HCT116 (cell line): ENCODE results near the gene ZNF697. TPM values are rescaled to one million over a fixed set of nuclear protein-coding genes. Genes with fewer than 3 reads are reported as not detected.
"Not testable (repeated sequence)": the region's sequence is repeated elsewhere in the genome, so short reads cannot be mapped to it uniquely, and the experiment has no call there.

Source experiments
- ATAC-seq: fragments of 200-7000 bp; cut with Tn5 transposase; 2 replicates; pipeline ENCODE4 v1.9.1; 2020; ENCODE audit warnings: mild to moderate bottlenecking, moderate library complexity
- BruUV-seq: library from RNA; stranded (reverse); fragments of 400-500 nt; replicated peaks from 2 replicates; lab custom pipeline; 2021; lab: Mats Ljungman, UMichigan
- CTCF ChIA-PET: fragments of 300-600 bp; sonication (Branson Sonifier 250); formaldehyde crosslinking; loops from one replicate; lab custom pipeline; 2021; ENCODE audit warnings: antibody characterized with exemption; lab: Charles Lee
- POLR2A ChIA-PET: fragments of 300-600, 350-600 bp; sonication (Branson Sonifier 250); formaldehyde crosslinking; loops from one replicate; lab custom pipeline; 2021; ENCODE audit warnings: antibody characterized with exemption; lab: Charles Lee
- RAD21 ChIA-PET, 2 experiments: fragments of 300-600 bp; sonication (Branson Sonifier 250); formaldehyde crosslinking; loops; one replicate each; lab custom pipeline; 2023; ENCODE audit warnings: low total read pairs in 2 of 2; ENCODE audit not compliant: uncharacterized antibody in 2 of 2, unreplicated experiment in 2 of 2, low non-redundant PET in 1 of 2; lab: Charles Lee
- DNase-seq: peaks from one replicate; pipeline ENCODE4 v3.0.0-alpha.2; 2010; ENCODE audit warnings: low read depth, low spot score
- H2AFZ ChIP-seq: fragments of 200-600 bp; shearing (Covaris generic), sonication (generic); 2 replicates; pipeline ENCODE4 v1.6.1; 2017; ENCODE audit warnings: low read depth, mixed run types, mixed read lengths, antibody characterized with exemption, low read length; ENCODE audit not compliant: poor library complexity, severe bottlenecking
- H3K27ac ChIP-seq: 2 replicates; pipeline ENCODE4 v1.5.1; 2012; ENCODE audit warnings: low read depth, low read length
- H3K27me3 ChIP-seq: fragments of 200-600 bp; sonication (generic); 2 replicates; pipeline ENCODE4 v1.6.1; 2016; ENCODE audit warnings: mixed run types, low read length, mixed read lengths; ENCODE audit not compliant: insufficient read depth
- H3K36me3 ChIP-seq, 2 experiments: fragments of 200-500 bp in 1 of 2; fragments of 200-600 bp in 1 of 2; sonication (Bioruptor generic) in 1 of 2; sonication (generic) in 1 of 2; 2 replicates each; pipeline versions ENCODE4 v1.5.1 to v1.6.1; 2014 to 2016; ENCODE audit warnings: low read length in 2 of 2, inconsistent platforms in 1 of 2, mixed read lengths in 1 of 2, mixed run types in 1 of 2; ENCODE audit not compliant: insufficient read depth in 2 of 2, control insufficient read depth in 1 of 2
- H3K4me1 ChIP-seq, 2 experiments: fragments of 200-600 bp in 1 of 2; sonication (generic) in 1 of 2; 2 replicates each; pipeline versions ENCODE4 v1.5.1 to v1.6.1; 2012 to 2017; ENCODE audit warnings: low read length in 2 of 2, inconsistent platforms in 1 of 2, mild to moderate bottlenecking in 1 of 2, mixed read lengths in 1 of 2, mixed run types in 1 of 2, moderate library complexity in 1 of 2; ENCODE audit not compliant: insufficient read depth in 2 of 2, control insufficient read depth in 1 of 2
- H3K4me2 ChIP-seq: fragments of 200-600 bp; sonication (generic); 2 replicates; pipeline ENCODE4 v1.6.1; 2017; ENCODE audit warnings: mixed run types, low read length, mixed read lengths
- H3K4me3 ChIP-seq, 2 experiments: fragments of 200-600 bp in 1 of 2; sonication (generic) in 1 of 2; replicated peaks in 1 of 2; 2 replicates each; pipeline ENCODE4 v1.5.1; 2011 to 2016; ENCODE audit warnings: low read length in 2 of 2, control low read depth in 1 of 2, low read depth in 1 of 2, mild to moderate bottlenecking in 1 of 2, mixed read lengths in 1 of 2, mixed run types in 1 of 2
- H3K79me2 ChIP-seq: fragments of 200-600 bp; sonication (generic); 2 replicates; pipeline ENCODE4 v1.6.1; 2017; ENCODE audit warnings: mild to moderate bottlenecking, mixed run types, low read length, moderate library complexity, mixed read lengths; ENCODE audit not compliant: insufficient read depth
- H3K9ac ChIP-seq: fragments of 200-600 bp; sonication (generic); 2 replicates; pipeline ENCODE4 v1.6.1; 2016; ENCODE audit warnings: low read length, mixed read lengths
- H3K9me2 ChIP-seq: fragments of 200-600 bp; sonication (generic), shearing (Covaris generic); 2 replicates; pipeline ENCODE4 v1.6.1; 2017; ENCODE audit warnings: mixed run types, mild to moderate bottlenecking, moderate library complexity; ENCODE audit not compliant: insufficient read depth
- H3K9me3 ChIP-seq, 2 experiments: fragments of 200-500 bp in 1 of 2; fragments of 200-600 bp in 1 of 2; sonication (Bioruptor generic) in 1 of 2; sonication (generic) in 1 of 2; 2 replicates each; pipeline ENCODE4 v1.6.1; 2014 to 2017; ENCODE audit warnings: low read length in 2 of 2, mixed read lengths in 2 of 2, inconsistent platforms in 1 of 2, low read depth in 1 of 2, mild to moderate bottlenecking in 1 of 2, mixed run types in 1 of 2, moderate library complexity in 1 of 2; ENCODE audit not compliant: control insufficient read depth in 1 of 2, insufficient read depth in 1 of 2
- H4K20me1 ChIP-seq: fragments of 200-600 bp; sonication (generic), shearing (Covaris generic); 2 replicates; pipeline ENCODE4 v1.6.1; 2017; ENCODE audit warnings: mixed run types, mild to moderate bottlenecking, moderate library complexity; ENCODE audit not compliant: insufficient read depth
- CTCF ChIP-seq, 3 experiments: fragments of 200-600 bp in 1 of 3; sonication (generic) in 1 of 3; IDR thresholded peaks in 2 of 3; conservative IDR thresholded peaks in 1 of 3; 2 replicates each; pipeline ENCODE4 v1.5.1; 2012 to 2017; ENCODE audit warnings: low read depth in 2 of 3, low read length in 2 of 3, antibody characterized with exemption in 1 of 3, borderline replicate concordance in 1 of 3, control low read depth in 1 of 3, mild to moderate bottlenecking in 1 of 3, mixed read lengths in 1 of 3, mixed run types in 1 of 3, moderate library complexity in 1 of 3; ENCODE audit not compliant: insufficient read depth in 1 of 3
- RAD21 ChIP-seq: IDR thresholded peaks from 2 replicates; pipeline ENCODE4 v1.6.1; 2012; ENCODE audit warnings: low read depth, mild to moderate bottlenecking
- SRF ChIP-seq: IDR thresholded peaks from 2 replicates; pipeline ENCODE4 v1.6.1; 2012; ENCODE audit warnings: low read depth
- YY1 ChIP-seq: IDR thresholded peaks from 2 replicates; pipeline ENCODE4 v1.6.1; 2011; ENCODE audit warnings: low read length, low read depth, moderate library complexity, mild to moderate bottlenecking; ENCODE audit not compliant: insufficient replicate concordance; ENCODE audit errors: extremely low read depth
- ZBTB33 ChIP-seq: IDR thresholded peaks from 2 replicates; pipeline ENCODE4 v1.6.1; 2011; ENCODE audit warnings: mild to moderate bottlenecking, low read length, moderate library complexity; ENCODE audit not compliant: insufficient replicate concordance; ENCODE audit errors: extremely low read depth
- intact Hi-C: fragments of 100-400 bp; cut with micrococcal nuclease; formaldehyde crosslinking; loops from 2 replicates; pipeline ENCODE4 v1.10.0; 2022
- total RNA-seq: library from RNA; stranded (reverse); gene quantifications from one replicate; pipeline ENCODE4 v1.2.1, GENCODE V29; 2021; ENCODE audit not compliant: unreplicated experiment

The ZNF697 gene
- total RNA-seq, 1 experiment from 2014 or later: 5.9 TPM

GRCh38 chr1:119587341-119587740 lies 60.7 kb downstream of the ZNF697 start (continued):
- no peak for TF ChIP-seq CTCF (IDR thresholded peaks at IDR 0.05 in 2 of 3, conservative IDR thresholded peaks at IDR 0.05 in 1 of 3; ENCODE audit: borderline replicate concordance in 1 of 3, insufficient read depth in 1 of 3, low read depth in 2 of 3, low read length in 2 of 3)

- DNase-seq, POLR2A ChIA-PET, H3K79me2 ChIP-seq, H3K27me3 ChIP-seq, intact Hi-C loops, H3K9me2 ChIP-seq, H3K4me3 ChIP-seq, BruUV-seq, ATAC-seq, H4K20me1 ChIP-seq, H3K9me3 ChIP-seq, CTCF ChIA-PET, H3K36me3 ChIP-seq, RAD21 ChIA-PET, H3K4me1 ChIP-seq, H3K4me2 ChIP-seq, H3K9ac ChIP-seq, H3K27ac ChIP-seq, H2AFZ ChIP-seq: not testable (repeated sequence)
These were observed 62.3 kb downstream of the ZNF697 start for GRCh38 chr1:119585801-119586200.

GRCh38 chr1:119582801-119583200 lies 65.3 kb downstream of the ZNF697 start:
- Histone ChIP-seq H3K9me2 (no peaks in the 10 kb centered on the region), H3K36me3 (no peaks in the 10 kb centered on the region), H3K9ac (no peak overlapping the region), H3K79me2 (no peaks in the 10 kb centered on the region), H3K27ac (no peak overlapping the region), H3K4me3 (no peak overlapping the region), H4K20me1 (no peaks in the 10 kb centered on the region), H3K9me3 (no peaks in the 10 kb centered on the region), H3K4me2 (no peak overlapping the region), H3K4me1 (no peaks in the 10 kb centered on the region), H2AFZ (no peak overlapping the region), H3K27me3 (no peaks in the 10 kb centered on the region)
- RAD21 ChIA-PET: no interaction called here
- POLR2A ChIA-PET: interaction anchor here (1.2 kb wide), 1 partner anchor 8 kb away, joined by 3 read pairs; no protein-coding TSS in a partner anchor
- intact Hi-C loops: no loop called here
- BruUV-seq: no TSS peak
- TF ChIP-seq CTCF (IDR thresholded peaks at IDR 0.05 in 2 of 3, conservative IDR thresholded peaks at IDR 0.05 in 1 of 3; ENCODE audit: borderline replicate concordance in 1 of 3, insufficient read depth in 1 of 3, low read depth in 2 of 3, low read length in 2 of 3) (peak; percentile 57 to 70 (median 66); a peak in 5 of 6 replicates), ZBTB33 (no peak), RAD21 (peak; percentile 81), SRF (no peak), YY1 (no peak)
- DNase-seq: peak; percentile 48
- CTCF ChIA-PET: interaction anchor here (1.4 kb wide), 1 partner anchor 28 kb away, joined by 5 read pairs; no protein-coding TSS in a partner anchor
- ATAC-seq: peak; percentile 100
